ENCODE data around the gene SEPTIN8.

DNA sequence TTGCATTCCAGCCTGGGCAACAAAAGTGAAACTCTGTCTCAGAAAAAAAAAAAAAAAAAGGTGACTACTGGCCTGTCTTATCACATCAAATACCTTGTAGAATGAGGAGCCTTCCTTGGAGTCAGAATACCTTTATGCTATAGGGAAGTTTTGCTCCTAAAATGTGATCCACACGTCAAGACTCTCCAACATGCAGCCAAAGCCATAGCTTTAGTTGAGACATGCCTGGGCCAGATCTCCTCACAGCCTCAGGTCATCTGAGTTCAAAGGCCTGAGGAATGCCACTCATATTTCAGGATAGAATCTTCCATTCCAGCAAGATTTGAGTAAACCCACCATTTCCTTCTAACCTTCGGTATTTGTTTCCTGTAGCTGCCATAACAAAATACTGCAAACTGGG lies 22.4 kb upstream of the SEPTIN8 start:
- TF ChIP-seq, protein P1, sequence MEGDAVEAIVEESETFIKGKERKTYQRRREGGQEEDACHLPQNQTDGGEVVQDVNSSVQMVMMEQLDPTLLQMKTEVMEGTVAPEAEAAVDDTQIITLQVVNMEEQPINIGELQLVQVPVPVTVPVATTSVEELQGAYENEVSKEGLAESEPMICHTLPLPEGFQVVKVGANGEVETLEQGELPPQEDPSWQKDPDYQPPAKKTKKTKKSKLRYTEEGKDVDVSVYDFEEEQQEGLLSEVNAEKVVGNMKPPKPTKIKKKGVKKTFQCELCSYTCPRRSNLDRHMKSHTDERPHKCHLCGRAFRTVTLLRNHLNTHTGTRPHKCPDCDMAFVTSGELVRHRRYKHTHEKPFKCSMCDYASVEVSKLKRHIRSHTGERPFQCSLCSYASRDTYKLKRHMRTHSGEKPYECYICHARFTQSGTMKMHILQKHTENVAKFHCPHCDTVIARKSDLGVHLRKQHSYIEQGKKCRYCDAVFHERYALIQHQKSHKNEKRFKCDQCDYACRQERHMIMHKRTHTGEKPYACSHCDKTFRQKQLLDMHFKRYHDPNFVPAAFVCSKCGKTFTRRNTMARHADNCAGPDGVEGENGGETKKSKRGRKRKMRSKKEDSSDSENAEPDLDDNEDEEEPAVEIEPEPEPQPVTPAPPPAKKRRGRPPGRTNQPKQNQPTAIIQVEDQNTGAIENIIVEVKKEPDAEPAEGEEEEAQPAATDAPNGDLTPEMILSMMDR (IDR thresholded peaks at IDR 0.05; ENCODE audit: borderline replicate concordance, extremely low read depth, low read length, poor library complexity, severe bottlenecking) = no peak
- no peak for TF ChIP-seq EZH2 (IDR thresholded peaks at IDR 0.05; ENCODE audit: borderline replicate concordance, low read depth, low read length, severe bottlenecking)
